HFFc6 (cell line): ENCODE results near the gene A2M. TPM values are rescaled to one million over a fixed set of nuclear protein-coding genes. Genes with fewer than 3 reads are reported as not detected.

Experiments
- DNase-seq: peaks from one replicate; pipeline ENCODE4 v3.0.0-alpha.2; 2018
- H3K27ac Mint-ChIP-seq: 2 replicates; pipeline ENCODE4 v1.8.0; 2020; ENCODE audit warnings: mild to moderate bottlenecking, mixed read lengths
- H3K27me3 Mint-ChIP-seq: 2 replicates; pipeline ENCODE4 v1.8.0; 2021; ENCODE audit warnings: mild to moderate bottlenecking, moderate library complexity, mixed read lengths; ENCODE audit not compliant: insufficient read depth
- H3K36me3 Mint-ChIP-seq: 2 replicates; pipeline ENCODE4 v1.8.0; 2021; ENCODE audit warnings: low read depth, mixed read lengths
- H3K4me1 Mint-ChIP-seq: 2 replicates; pipeline ENCODE4 v1.8.0; 2020; ENCODE audit warnings: low read depth, mixed read lengths
- H3K4me3 Mint-ChIP-seq: 2 replicates; pipeline ENCODE4 v1.8.0; 2020; ENCODE audit warnings: mild to moderate bottlenecking, moderate library complexity, mixed read lengths
- H3K9me3 Mint-ChIP-seq: 2 replicates; pipeline ENCODE4 v1.8.0; 2020; ENCODE audit warnings: mild to moderate bottlenecking, mixed read lengths
- long read RNA-seq: library from polyadenylated mRNA; unstranded; transcript quantifications from one replicate; pipeline ENCODE4 v2.0.0, GENCODE V29; 2019
- total RNA-seq, 6 experiments: library from RNA; stranded (reverse); fragmentation: NEBNext Ultra II Directional; extraction: Animal tissue kit (Norgen Biotek cat#: 25700); gene quantifications; 2 replicates in 1 of 6; 3 replicates in 5 of 6; pipeline ENCODE4 v1.2.3, GENCODE V29; 2021
- TF ChIP-seq, protein P1 (sequence below): fragments of 200-600 bp; sonication (generic); IDR thresholded peaks from 2 replicates; pipeline ENCODE4 v1.5.0; 2021; ENCODE audit warnings: antibody characterized with exemption, mild to moderate bottlenecking

The A2M gene
- total RNA-seq, result under 1 TPM; 0.23 to 0.50 (median 0.33) TPM
- long read RNA-seq, result 0 reads

DNA sequence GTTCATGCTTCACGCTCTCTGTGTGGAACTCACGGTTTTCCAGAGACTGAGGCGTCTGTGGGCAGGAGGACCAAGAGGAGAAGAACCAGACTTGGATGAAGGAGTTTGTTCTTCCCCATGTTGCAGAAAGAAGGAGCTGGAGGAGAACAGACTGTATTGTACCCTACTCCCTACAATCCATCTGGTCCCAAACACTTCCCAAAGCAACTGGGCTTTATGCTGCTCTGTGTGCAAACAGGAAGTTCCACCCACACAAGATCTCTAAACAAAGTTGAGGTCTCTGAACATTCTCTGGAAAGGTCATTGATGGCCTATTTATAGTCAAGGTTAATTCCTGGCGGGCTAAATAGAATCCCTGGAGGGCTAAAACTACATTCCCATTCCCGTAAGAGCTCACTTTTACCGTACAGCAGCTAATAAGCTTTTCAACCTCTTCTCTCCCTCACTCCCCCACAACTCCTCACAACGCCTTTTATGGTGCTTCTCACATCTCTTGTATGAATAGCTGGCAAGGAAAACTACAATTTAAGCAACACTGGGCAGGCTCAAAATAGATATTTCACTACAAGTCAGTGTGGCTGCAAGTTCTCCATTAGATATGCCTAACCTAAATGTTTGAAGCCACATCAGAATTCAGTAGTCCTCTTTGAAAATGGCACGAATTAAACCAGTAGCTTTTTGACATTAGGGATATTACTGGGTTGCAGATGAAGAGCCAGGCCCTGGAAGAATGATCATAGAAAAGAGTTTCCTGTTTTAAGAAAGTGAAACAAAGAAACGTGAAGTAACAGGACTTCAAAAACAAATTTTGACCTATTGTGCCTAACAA is at the start of gene A2M:
Gene A2M (minus strand): TSS at position 189 of the 829 bp plus-strand sequence. CDS start 70 bp downstream, at position 119.
- TF ChIP-seq, protein P1, sequence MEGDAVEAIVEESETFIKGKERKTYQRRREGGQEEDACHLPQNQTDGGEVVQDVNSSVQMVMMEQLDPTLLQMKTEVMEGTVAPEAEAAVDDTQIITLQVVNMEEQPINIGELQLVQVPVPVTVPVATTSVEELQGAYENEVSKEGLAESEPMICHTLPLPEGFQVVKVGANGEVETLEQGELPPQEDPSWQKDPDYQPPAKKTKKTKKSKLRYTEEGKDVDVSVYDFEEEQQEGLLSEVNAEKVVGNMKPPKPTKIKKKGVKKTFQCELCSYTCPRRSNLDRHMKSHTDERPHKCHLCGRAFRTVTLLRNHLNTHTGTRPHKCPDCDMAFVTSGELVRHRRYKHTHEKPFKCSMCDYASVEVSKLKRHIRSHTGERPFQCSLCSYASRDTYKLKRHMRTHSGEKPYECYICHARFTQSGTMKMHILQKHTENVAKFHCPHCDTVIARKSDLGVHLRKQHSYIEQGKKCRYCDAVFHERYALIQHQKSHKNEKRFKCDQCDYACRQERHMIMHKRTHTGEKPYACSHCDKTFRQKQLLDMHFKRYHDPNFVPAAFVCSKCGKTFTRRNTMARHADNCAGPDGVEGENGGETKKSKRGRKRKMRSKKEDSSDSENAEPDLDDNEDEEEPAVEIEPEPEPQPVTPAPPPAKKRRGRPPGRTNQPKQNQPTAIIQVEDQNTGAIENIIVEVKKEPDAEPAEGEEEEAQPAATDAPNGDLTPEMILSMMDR, result no peak
- no peaks in the 10 kb centered on the region for H3K4me1 Mint-ChIP-seq
- H3K4me3 Mint-ChIP-seq, result no peak within 1 kb of the TSS
- H3K9me3 Mint-ChIP-seq, result peaks cover 16% of the 10 kb centered on the region
- H3K27me3 Mint-ChIP-seq, result no peaks in the 10 kb centered on the region
- no peaks in the 10 kb centered on the region for H3K36me3 Mint-ChIP-seq
- H3K27ac Mint-ChIP-seq, result no peak within 1 kb of the TSS
- no peak for DNase-seq

DNA sequence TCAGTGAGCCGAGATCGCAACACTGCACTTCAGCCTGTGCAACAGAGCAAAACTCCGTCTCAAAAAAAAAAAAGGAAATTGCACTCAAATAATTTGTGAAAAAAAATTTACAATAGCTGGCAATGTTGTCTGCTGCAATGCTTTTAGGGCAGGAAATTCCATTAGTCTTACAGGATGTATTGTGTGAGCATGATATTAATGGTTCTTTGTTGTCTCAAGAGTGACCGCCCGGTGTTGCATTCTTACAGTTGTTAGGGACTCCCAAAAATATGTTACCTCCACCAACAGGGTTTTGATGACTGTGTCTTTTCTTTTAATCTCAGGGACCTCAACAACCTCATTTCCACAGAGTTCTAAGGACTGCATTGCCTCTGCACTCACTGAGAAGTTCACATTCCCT is 47.7 kb upstream of the A2M start:
- TF ChIP-seq, protein P1, result no peak
- H3K27me3 Mint-ChIP-seq, result peaks cover 3% of the 10 kb centered on the region; the same call in 1 of the 2 replicates
- H3K4me3 Mint-ChIP-seq, result no peak overlapping the region
- no peaks in the 10 kb centered on the region for H3K36me3 Mint-ChIP-seq
- no peak for DNase-seq
- no peaks in the 10 kb centered on the region for H3K4me1 Mint-ChIP-seq
- no peak overlapping the region for H3K27ac Mint-ChIP-seq
- H3K9me3 Mint-ChIP-seq, result peaks cover 34% of the 10 kb centered on the region

DNA sequence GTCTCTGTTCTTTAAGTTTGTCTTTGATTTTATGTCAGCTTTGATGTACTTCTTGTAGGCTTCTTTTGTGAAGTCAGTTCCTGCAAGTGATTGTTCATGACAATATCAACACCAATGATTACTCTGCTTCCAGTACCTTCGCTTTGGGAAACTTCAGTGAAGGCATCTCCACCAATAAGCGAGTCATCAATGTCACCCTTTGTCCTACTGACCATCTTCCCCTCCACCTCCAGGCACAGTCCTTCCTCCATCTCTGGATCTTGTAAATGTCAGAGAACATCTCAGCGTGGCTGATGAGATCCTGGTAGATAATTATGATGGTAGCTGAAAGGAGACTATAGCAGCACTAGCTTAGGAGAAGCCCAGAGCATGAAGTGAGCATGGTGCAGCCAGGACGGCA is 40.4 kb upstream of the A2M start:
- Mint-ChIP-seq H3K4me1 (no peaks in the 10 kb centered on the region), H3K27ac (no peak overlapping the region), H3K36me3 (no peaks in the 10 kb centered on the region), H3K4me3 (no peak overlapping the region), H3K27me3 (no peaks in the 10 kb centered on the region; the same call in 1 of the 2 replicates), H3K9me3 (peaks cover 53% of the 10 kb centered on the region)
- TF ChIP-seq, protein P1, result no peak
- DNase-seq, result no peak

DNA sequence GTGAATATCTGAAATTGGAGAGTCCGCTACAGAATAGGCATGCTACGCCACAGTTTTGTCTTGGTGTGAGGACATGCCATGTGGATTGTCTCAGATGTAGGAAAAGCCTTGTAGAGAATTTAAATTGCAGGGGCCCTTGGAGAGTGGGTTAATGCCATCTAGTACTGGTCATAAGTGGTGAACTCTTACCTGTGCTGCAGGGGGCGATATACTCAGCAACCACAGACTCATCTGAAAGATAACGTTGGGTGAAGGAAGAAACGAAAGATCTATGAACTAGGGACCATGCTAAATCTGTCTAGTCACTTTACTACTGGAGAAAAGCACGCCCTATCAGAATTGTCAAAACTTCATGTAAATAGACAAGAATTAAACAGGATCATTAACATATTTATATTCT is 33.7 kb upstream of the A2M start:
- Mint-ChIP-seq H3K9me3 (peaks cover 52% of the 10 kb centered on the region), H3K27me3 (no peaks in the 10 kb centered on the region; the same call in 1 of the 2 replicates), H3K4me1 (no peaks in the 10 kb centered on the region), H3K4me3 (no peak overlapping the region), H3K27ac (no peak overlapping the region), H3K36me3 (no peaks in the 10 kb centered on the region)
- TF ChIP-seq, protein P1, result no peak
- no peak for DNase-seq

DNA sequence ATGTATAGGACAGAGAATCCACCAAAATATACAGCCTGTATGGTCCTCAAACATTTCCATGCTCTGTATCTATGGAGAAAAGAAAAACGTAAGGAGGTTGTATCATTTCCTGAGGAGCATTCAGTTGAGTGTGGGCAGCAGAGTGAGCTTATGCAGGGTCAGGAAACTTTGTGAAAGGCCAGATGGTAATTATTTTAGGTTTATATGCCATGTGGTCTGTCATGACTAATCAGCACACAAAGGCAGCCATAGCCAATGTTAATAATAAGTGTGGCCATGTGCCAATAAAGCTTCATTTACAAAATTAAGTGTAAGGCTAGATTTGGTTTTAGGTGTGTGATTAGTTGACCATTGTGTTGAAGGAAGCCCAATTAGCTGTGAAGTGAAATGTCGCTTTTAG is 33.2 kb upstream of the A2M start:
- Mint-ChIP-seq H3K4me1 (no peaks in the 10 kb centered on the region), H3K9me3 (peaks cover 52% of the 10 kb centered on the region), H3K27ac (no peak overlapping the region), H3K4me3 (no peak overlapping the region), H3K27me3 (no peaks in the 10 kb centered on the region; the same call in 1 of the 2 replicates), H3K36me3 (peaks cover 3% of the 10 kb centered on the region)
- TF ChIP-seq, protein P1, result no peak
- DNase-seq, result no peak
